ENCODE data around the gene GAS1. TPM values are rescaled to one million over a fixed set of nuclear protein-coding genes. Genes with fewer than 3 reads are reported as not detected.

Gene GAS1
- total and polyA plus RNA-seq, 10 donors: 2.0 to 13.2 (median 5.4) TPM

- no peak for DNase-seq
- TF ChIP-seq POLR2AphosphoS5 (IDR thresholded peaks at IDR 0.05) (no peak), CTCF (IDR thresholded peaks at IDR 0.05 in 8 of 11, conservative IDR thresholded peaks at IDR 0.05 in 3 of 11) (no peak), POLR2A (IDR thresholded peaks at IDR 0.05) (no peak)
- intact Hi-C loops (cut with DNase I; ENCODE audit: low total_unique reads): no loop called here
- 12 to 21% (median 14%) methylated on average over 6 of the region's 6 CpGs for WGBS, 5 donors
- no peaks in the 10 kb centered on the region for H3K36me3 ChIP-seq
- H3K4me1 ChIP-seq: peaks cover 3 to 14% (median 10%) of the 10 kb centered on the region in 6 donors
- no peak overlapping the region for H3K27ac ChIP-seq
- no peaks in the 10 kb centered on the region for H3K9me3 ChIP-seq
- H3K4me3 ChIP-seq: no peak overlapping the region
- H3K27me3 ChIP-seq (replicated peaks in 1 of 7): peaks cover 0 to 72% (median 37%) of the 10 kb centered on the region in 7 donors
Observed at GRCh38 chr9:86940774-86941173, 6.5 kb downstream of the GAS1 start.

GRCh38 chr9:86939891-86940290 lies 7.4 kb downstream of the GAS1 start:
- TF ChIP-seq POLR2AphosphoS5 (IDR thresholded peaks at IDR 0.05): no peak
- no peak for TF ChIP-seq CTCF (IDR thresholded peaks at IDR 0.05 in 8 of 11, conservative IDR thresholded peaks at IDR 0.05 in 3 of 11)
- TF ChIP-seq POLR2A (IDR thresholded peaks at IDR 0.05): no peak
- intact Hi-C loops (cut with DNase I; ENCODE audit: low total_unique reads): no loop called here
- Histone ChIP-seq H3K27ac (no peak overlapping the region), H3K9me3 (no peaks in the 10 kb centered on the region), H3K4me3 (no peak overlapping the region), H3K36me3 (no peaks in the 10 kb centered on the region), H3K4me1 (peaks cover 0 to 5% (median 1%) of the 10 kb centered on the region in 6 donors), H3K27me3 (replicated peaks in 1 of 7) (peaks cover 0 to 68% (median 34%) of the 10 kb centered on the region in 7 donors)
- WGBS, 5 donors: 66 to 82% (median 74%) methylated on average over 1 of the region's 1 CpG
- no peak for DNase-seq

- DNase-seq: no peak
- Histone ChIP-seq H3K27ac (no peak overlapping the region), H3K9me3 (no peaks in the 10 kb centered on the region), H3K4me1 (no peaks in the 10 kb centered on the region), H3K27me3 (replicated peaks in 1 of 7) (peaks cover 0 to 62% (median 29%) of the 10 kb centered on the region in 7 donors), H3K36me3 (no peaks in the 10 kb centered on the region), H3K4me3 (no peak overlapping the region)
- WGBS, 5 donors: 82 to 90% (median 89%) methylated on average over 5 of the region's 5 CpGs
- no peak for TF ChIP-seq POLR2A (IDR thresholded peaks at IDR 0.05)
- no peak for TF ChIP-seq CTCF (IDR thresholded peaks at IDR 0.05 in 8 of 11, conservative IDR thresholded peaks at IDR 0.05 in 3 of 11)
- no peak for TF ChIP-seq POLR2AphosphoS5 (IDR thresholded peaks at IDR 0.05)
- intact Hi-C loops (cut with DNase I; ENCODE audit: low total_unique reads): no loop called here
Observed at GRCh38 chr9:86939321-86939720, 8.0 kb downstream of the GAS1 start.

GRCh38 chr9:86938780-86939179 lies 8.5 kb downstream of the GAS1 start:
- intact Hi-C loops (cut with DNase I; ENCODE audit: low total_unique reads): no loop called here
- 75 to 88% (median 84%) methylated on average over 1 of the region's 1 CpG for WGBS, 5 donors

More at GRCh38 chr9:86938780-86939179, 8.5 kb downstream of the GAS1 start:
- TF ChIP-seq POLR2A (IDR thresholded peaks at IDR 0.05) (no peak), POLR2AphosphoS5 (IDR thresholded peaks at IDR 0.05) (no peak), CTCF (IDR thresholded peaks at IDR 0.05 in 8 of 11, conservative IDR thresholded peaks at IDR 0.05 in 3 of 11) (no peak)
- no peaks in the 10 kb centered on the region for H3K36me3 ChIP-seq
- no peak for DNase-seq
- peaks cover 0 to 57% (median 23%) of the 10 kb centered on the region in 7 donors for H3K27me3 ChIP-seq (replicated peaks in 1 of 7)
- no peak overlapping the region for H3K27ac ChIP-seq
- H3K4me3 ChIP-seq: no peak overlapping the region
- H3K4me1 ChIP-seq: no peaks in the 10 kb centered on the region
- H3K9me3 ChIP-seq: peaks cover 0 to 4% (median under 1%) of the 10 kb centered on the region in 8 donors

Data from spleen (tissue), 11 donors.